ENCODE results near the gene U2SURP.

DNA sequence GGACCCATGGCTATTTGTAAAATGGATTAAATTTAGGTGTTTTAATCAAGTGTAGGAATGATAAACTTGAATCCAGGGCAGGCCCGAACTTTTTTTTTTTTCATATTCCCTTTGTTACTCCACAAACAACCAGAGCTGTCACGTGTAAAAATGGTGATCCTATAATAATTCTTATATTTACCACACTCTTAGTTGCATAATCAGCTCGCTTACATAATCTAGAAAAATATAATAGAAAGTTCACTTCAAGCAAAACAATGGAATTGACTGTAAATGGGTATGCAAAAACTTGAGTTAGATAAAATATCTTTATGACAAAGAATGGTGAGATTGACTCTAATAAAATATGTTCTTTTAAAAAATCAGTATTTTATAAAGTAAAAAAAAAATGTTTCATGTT is 35.8 kb upstream of the U2SURP start:
- TF ChIP-seq, protein P1, sequence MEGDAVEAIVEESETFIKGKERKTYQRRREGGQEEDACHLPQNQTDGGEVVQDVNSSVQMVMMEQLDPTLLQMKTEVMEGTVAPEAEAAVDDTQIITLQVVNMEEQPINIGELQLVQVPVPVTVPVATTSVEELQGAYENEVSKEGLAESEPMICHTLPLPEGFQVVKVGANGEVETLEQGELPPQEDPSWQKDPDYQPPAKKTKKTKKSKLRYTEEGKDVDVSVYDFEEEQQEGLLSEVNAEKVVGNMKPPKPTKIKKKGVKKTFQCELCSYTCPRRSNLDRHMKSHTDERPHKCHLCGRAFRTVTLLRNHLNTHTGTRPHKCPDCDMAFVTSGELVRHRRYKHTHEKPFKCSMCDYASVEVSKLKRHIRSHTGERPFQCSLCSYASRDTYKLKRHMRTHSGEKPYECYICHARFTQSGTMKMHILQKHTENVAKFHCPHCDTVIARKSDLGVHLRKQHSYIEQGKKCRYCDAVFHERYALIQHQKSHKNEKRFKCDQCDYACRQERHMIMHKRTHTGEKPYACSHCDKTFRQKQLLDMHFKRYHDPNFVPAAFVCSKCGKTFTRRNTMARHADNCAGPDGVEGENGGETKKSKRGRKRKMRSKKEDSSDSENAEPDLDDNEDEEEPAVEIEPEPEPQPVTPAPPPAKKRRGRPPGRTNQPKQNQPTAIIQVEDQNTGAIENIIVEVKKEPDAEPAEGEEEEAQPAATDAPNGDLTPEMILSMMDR (IDR thresholded peaks at IDR 0.05; ENCODE audit: low read length), result no peak
- no peak for TF ChIP-seq EZH2 (optimal IDR thresholded peaks at IDR 0.05; ENCODE audit: low read depth, low read length)

Measured in MM.1S (cell line).